Kidney capillary endothelial cell (primary cell): ENCODE measurements around the gene ZBTB7C.

Source experiments
- DNase-seq: peaks from one replicate; pipeline ENCODE4 v3.0.0-alpha.2; 2018; ENCODE audit warnings: low spot score

ZBTB7C gene

GRCh38 chr18:48191494-48191893 lies 217.7 kb downstream of the ZBTB7C start:
- DNase-seq, result no peak

- no peak for DNase-seq
These were observed 218.2 kb downstream of the ZBTB7C start for GRCh38 chr18:48190994-48191393.

- DNase-seq, result no peak
These were observed 220.6 kb downstream of the ZBTB7C start for GRCh38 chr18:48188609-48189008.

GRCh38 chr18:48186861-48187260 lies 222.3 kb downstream of the ZBTB7C start:
- DNase-seq, result no peak

GRCh38 chr18:48186131-48186766 lies 222.9 kb downstream of the ZBTB7C start:
- DNase-seq, result no peak

GRCh38 chr18:48184118-48184517 lies 225.1 kb downstream of the ZBTB7C start:
- DNase-seq, result no peak

- DNase-seq, result no peak
These were observed 225.6 kb downstream of the ZBTB7C start for GRCh38 chr18:48183613-48184012.

GRCh38 chr18:48182779-48183178 lies 226.4 kb downstream of the ZBTB7C start:
- no peak for DNase-seq

- no peak for DNase-seq
These were observed 227.3 kb downstream of the ZBTB7C start for GRCh38 chr18:48181857-48182256.

GRCh38 chr18:48181087-48181823 lies 227.9 kb downstream of the ZBTB7C start:
- no peak for DNase-seq

- no peak for DNase-seq
These were observed 229.5 kb downstream of the ZBTB7C start for GRCh38 chr18:48179666-48180065.

GRCh38 chr18:48179001-48179400 lies 230.2 kb downstream of the ZBTB7C start:
- DNase-seq, result no peak

- DNase-seq, result no peak
These were observed 232.3 kb downstream of the ZBTB7C start for GRCh38 chr18:48176909-48177308.

GRCh38 chr18:48173557-48173956 lies 235.6 kb downstream of the ZBTB7C start:
- DNase-seq, result no peak

GRCh38 chr18:48172226-48173006 lies 236.8 kb downstream of the ZBTB7C start:
- no peak for DNase-seq

GRCh38 chr18:48171490-48172188 lies 237.5 kb downstream of the ZBTB7C start:
- DNase-seq, result no peak

GRCh38 chr18:48170651-48171050 lies 238.5 kb downstream of the ZBTB7C start:
- no peak for DNase-seq

- no peak for DNase-seq
These were observed 240.3 kb downstream of the ZBTB7C start for GRCh38 chr18:48168861-48169260.

GRCh38 chr18:48167897-48168253 lies 241.3 kb downstream of the ZBTB7C start:
- no peak for DNase-seq

- DNase-seq, result no peak
These were observed 242.8 kb downstream of the ZBTB7C start for GRCh38 chr18:48166336-48166875.

- no peak for DNase-seq
These were observed 243.9 kb downstream of the ZBTB7C start for GRCh38 chr18:48165111-48165866.
